Measurements from ENCODE around the gene PNKD.
A peak's percentile ranks its signal among the peaks of the same experiment; 100 is the strongest.
"Not testable (repeated sequence)": the region's sequence is repeated elsewhere in the genome, so short reads cannot be mapped to it uniquely, and the experiment has no call there.

The PNKD gene

GRCh38 chr2:218271865-218272530 lies 1.7 kb downstream of the PNKD start:
- no peak for DNase-seq (ENCODE audit: extremely low read depth, insufficient read length)
- TF ChIP-seq, protein P1, sequence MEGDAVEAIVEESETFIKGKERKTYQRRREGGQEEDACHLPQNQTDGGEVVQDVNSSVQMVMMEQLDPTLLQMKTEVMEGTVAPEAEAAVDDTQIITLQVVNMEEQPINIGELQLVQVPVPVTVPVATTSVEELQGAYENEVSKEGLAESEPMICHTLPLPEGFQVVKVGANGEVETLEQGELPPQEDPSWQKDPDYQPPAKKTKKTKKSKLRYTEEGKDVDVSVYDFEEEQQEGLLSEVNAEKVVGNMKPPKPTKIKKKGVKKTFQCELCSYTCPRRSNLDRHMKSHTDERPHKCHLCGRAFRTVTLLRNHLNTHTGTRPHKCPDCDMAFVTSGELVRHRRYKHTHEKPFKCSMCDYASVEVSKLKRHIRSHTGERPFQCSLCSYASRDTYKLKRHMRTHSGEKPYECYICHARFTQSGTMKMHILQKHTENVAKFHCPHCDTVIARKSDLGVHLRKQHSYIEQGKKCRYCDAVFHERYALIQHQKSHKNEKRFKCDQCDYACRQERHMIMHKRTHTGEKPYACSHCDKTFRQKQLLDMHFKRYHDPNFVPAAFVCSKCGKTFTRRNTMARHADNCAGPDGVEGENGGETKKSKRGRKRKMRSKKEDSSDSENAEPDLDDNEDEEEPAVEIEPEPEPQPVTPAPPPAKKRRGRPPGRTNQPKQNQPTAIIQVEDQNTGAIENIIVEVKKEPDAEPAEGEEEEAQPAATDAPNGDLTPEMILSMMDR (IDR thresholded peaks at IDR 0.05; ENCODE audit: insufficient read depth, low read length, poor library complexity, severe bottlenecking): no peak
- Histone ChIP-seq H3K27me3 (replicated peaks; ENCODE audit: control insufficient read depth, insufficient read depth, low read length) (no peaks in the 10 kb centered on the region), H3K4me3 (replicated peaks; ENCODE audit: low read depth, low read length) (no peak overlapping the region), H3K36me3 (ENCODE audit: control insufficient read depth, insufficient read depth, low read length) (peaks cover 15% of the 10 kb centered on the region)

GRCh38 chr2:218272531-218273212 lies 2.4 kb downstream of the PNKD start:
- Histone ChIP-seq H3K4me3 (replicated peaks; ENCODE audit: low read depth, low read length) (no peak overlapping the region), H3K27me3 (replicated peaks; ENCODE audit: control insufficient read depth, insufficient read depth, low read length) (no peaks in the 10 kb centered on the region), H3K36me3 (ENCODE audit: control insufficient read depth, insufficient read depth, low read length) (peaks cover 13% of the 10 kb centered on the region)
- DNase-seq (ENCODE audit: extremely low read depth, insufficient read length): peak; percentile 68
- TF ChIP-seq, protein P1 (IDR thresholded peaks at IDR 0.05; ENCODE audit: insufficient read depth, low read length, poor library complexity, severe bottlenecking): peak; percentile 92

GRCh38 chr2:218273214-218273907 lies 3.0 kb downstream of the PNKD start:
- not testable (repeated sequence) for DNase-seq (ENCODE audit: extremely low read depth, insufficient read length); H3K27me3 ChIP-seq (replicated peaks; ENCODE audit: control insufficient read depth, insufficient read depth, low read length); H3K4me3 ChIP-seq (replicated peaks; ENCODE audit: low read depth, low read length)
- peaks cover 15% of the 10 kb centered on the region for H3K36me3 ChIP-seq (ENCODE audit: control insufficient read depth, insufficient read depth, low read length)

- DNase-seq (ENCODE audit: extremely low read depth, insufficient read length): no peak
- no peak overlapping the region for H3K4me3 ChIP-seq (replicated peaks; ENCODE audit: low read depth, low read length)
- H3K36me3 ChIP-seq (ENCODE audit: control insufficient read depth, insufficient read depth, low read length): peaks cover 19% of the 10 kb centered on the region
- H3K27me3 ChIP-seq (replicated peaks; ENCODE audit: control insufficient read depth, insufficient read depth, low read length): no peaks in the 10 kb centered on the region
- TF ChIP-seq, protein P1 (IDR thresholded peaks at IDR 0.05; ENCODE audit: insufficient read depth, low read length, poor library complexity, severe bottlenecking): no peak
These were observed 3.6 kb downstream of the PNKD start for GRCh38 chr2:218273908-218274249.

- Histone ChIP-seq H3K4me3 (replicated peaks; ENCODE audit: low read depth, low read length) (no peak overlapping the region), H3K36me3 (ENCODE audit: control insufficient read depth, insufficient read depth, low read length) (peaks cover 20% of the 10 kb centered on the region), H3K27me3 (replicated peaks; ENCODE audit: control insufficient read depth, insufficient read depth, low read length) (no peaks in the 10 kb centered on the region)
- DNase-seq (ENCODE audit: extremely low read depth, insufficient read length): no peak
- TF ChIP-seq, protein P1 (IDR thresholded peaks at IDR 0.05; ENCODE audit: insufficient read depth, low read length, poor library complexity, severe bottlenecking): no peak
These were observed 4.3 kb downstream of the PNKD start for GRCh38 chr2:218274586-218274985.

DNA sequence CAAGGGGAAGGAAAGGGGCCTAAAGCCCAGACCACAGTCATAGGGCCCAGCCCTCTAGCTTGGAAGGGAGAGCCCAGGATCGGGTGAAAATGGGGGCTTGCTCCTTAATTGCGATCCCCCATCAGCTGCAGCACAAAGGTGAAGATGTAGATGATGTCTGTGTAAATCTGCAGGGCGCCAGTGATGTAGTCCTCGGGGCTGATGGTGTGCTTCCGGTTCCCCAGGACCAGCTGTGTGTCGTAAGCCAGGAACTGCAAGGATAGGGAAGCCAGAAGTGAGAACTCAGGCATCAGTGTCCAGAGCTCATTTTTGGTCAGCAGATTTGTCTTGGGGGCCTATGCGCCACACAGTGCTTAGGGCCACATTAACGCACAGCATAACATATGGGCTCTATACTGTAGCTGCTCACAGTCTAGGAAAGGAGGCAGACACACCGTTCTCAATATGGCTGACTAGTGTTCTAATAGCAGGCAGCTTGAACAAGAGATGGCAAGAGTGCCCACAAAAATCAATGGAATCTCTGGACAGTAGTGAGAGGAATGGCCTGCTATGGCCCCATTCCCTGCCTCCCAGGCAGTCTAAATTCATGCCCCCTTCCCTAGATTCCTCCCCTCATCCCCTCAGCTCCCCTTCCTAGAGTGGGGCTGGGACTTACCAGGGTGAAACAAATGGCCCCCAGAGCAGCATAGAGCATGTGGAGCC lies 5.2 kb downstream of the PNKD start:
- H3K27me3 ChIP-seq (replicated peaks; ENCODE audit: control insufficient read depth, insufficient read depth, low read length): no peaks in the 10 kb centered on the region
- no peak overlapping the region for H3K4me3 ChIP-seq (replicated peaks; ENCODE audit: low read depth, low read length)
- DNase-seq (ENCODE audit: extremely low read depth, insufficient read length): no peak
- TF ChIP-seq, protein P1 (IDR thresholded peaks at IDR 0.05; ENCODE audit: insufficient read depth, low read length, poor library complexity, severe bottlenecking): no peak
- H3K36me3 ChIP-seq (ENCODE audit: control insufficient read depth, insufficient read depth, low read length): peaks cover 29% of the 10 kb centered on the region

Measured in GM06990 (cell line).